Sigmoid colon (tissue), 7 donors: ENCODE data around the gene DNAJC6. TPM values are rescaled to one million over a fixed set of nuclear protein-coding genes. Genes with fewer than 3 reads are reported as not detected.
A peak's percentile ranks its signal among the peaks of the same experiment; 100 is the strongest.

Experiments
- DNase-seq: peaks from one replicate; pipeline ENCODE4 v3.0.0-alpha.2; 2019
- H3K27ac ChIP-seq, 4 donors: fragments of 200-600 bp; sonication (generic); one replicate each; pipeline ENCODE4 v1.5.1; 2016 to 2019; ENCODE audit warnings: mild to moderate bottlenecking in 1 of 4
- H3K27me3 ChIP-seq, 3 donors: fragments of 200-600 bp; sonication (generic); one replicate each; pipeline ENCODE4 v1.5.1; 2019; ENCODE audit warnings: mild to moderate bottlenecking in 1 of 3
- H3K36me3 ChIP-seq, 4 donors: fragments of 200-600 bp; sonication (generic); one replicate each; pipeline ENCODE4 v1.5.1; 2016 to 2019
- H3K4me1 ChIP-seq, 4 donors: fragments of 200-600 bp; sonication (generic); one replicate each; pipeline ENCODE4 v1.5.1; 2017 to 2019
- H3K4me3 ChIP-seq, 4 donors: fragments of 200-600 bp; sonication (generic); one replicate each; pipeline ENCODE4 v1.5.1; 2017 to 2019; ENCODE audit warnings: mild to moderate bottlenecking in 2 of 4, moderate library complexity in 1 of 4
- H3K9me3 ChIP-seq, 4 donors: fragments of 200-600 bp in 3 of 4; sonication (generic) in 3 of 4; one replicate each; pipeline versions ENCODE4 v1.5.1 to v1.6.1; 2013 to 2019
- EP300 ChIP-seq, 4 donors: sonication (generic); formaldehyde crosslinking; IDR thresholded peaks; one replicate each; pipeline ENCODE4 v1.6.1; 2017; ENCODE audit warnings: antibody characterized with exemption in 4 of 4
- POLR2A ChIP-seq, 2 donors: fragments of 450-650 bp; IDR thresholded peaks; one replicate each; pipeline ENCODE4 v1.6.1; 2016; ENCODE audit warnings: antibody characterized with exemption in 2 of 2, mild to moderate bottlenecking in 2 of 2, moderate library complexity in 2 of 2
- POLR2AphosphoS5 ChIP-seq, 4 donors: sonication (generic); formaldehyde crosslinking; IDR thresholded peaks; one replicate each; pipeline ENCODE4 v1.6.1; 2017; ENCODE audit warnings: antibody characterized with exemption in 4 of 4
- WGBS, 2 donors: extraction: QIAGEN DNeasy Blood & Tissue Kit; methylation state at CpG; one replicate each; pipeline ENCODE4 v1.1.7; 2013; 5-methylcytosine and 5-hydroxymethylcytosine counted together
- intact Hi-C: fragments of 100-400 bp; cut with DNase I; formaldehyde crosslinking; loops from one replicate; pipeline ENCODE4 v1.15.1; 2023
- polyA plus RNA-seq, 3 donors: library from polyadenylated mRNA; stranded (reverse); fragments of 200-250 nt; gene quantifications; one replicate each; pipeline ENCODE4 v1.2.3, GENCODE V29; 2013
- total RNA-seq, 4 donors: library from RNA; depleted of rRNA; stranded (reverse); fragments of >200 nt; gene quantifications; one replicate each; pipeline ENCODE4 v1.1.0, GENCODE V29; 2016
- TF ChIP-seq, protein P1 (sequence below), 4 experiments: fragments of 450-650 bp in 3 of 4; fragments of 200-600 bp in 1 of 4; IDR thresholded peaks; one replicate each; pipeline ENCODE4 v1.5.1; 2016 to 2019; ENCODE audit warnings: antibody characterized with exemption in 4 of 4, mild to moderate bottlenecking in 3 of 4, moderate library complexity in 2 of 4
- donor health status: healthy with polysubstance abuse.
- donor health status: Bipolar disorder and iron deficiency.
- donor health status: healthy.

Gene DNAJC6
- total RNA-seq, result 1 to 10 TPM; 3.9 to 7.1 (median 5.8) TPM
- polyA plus RNA-seq, result 1 to 10 TPM in 1 of 3 donors, under 1 TPM in 2; 0.23 to 2.3 (median 0.60) TPM

DNA sequence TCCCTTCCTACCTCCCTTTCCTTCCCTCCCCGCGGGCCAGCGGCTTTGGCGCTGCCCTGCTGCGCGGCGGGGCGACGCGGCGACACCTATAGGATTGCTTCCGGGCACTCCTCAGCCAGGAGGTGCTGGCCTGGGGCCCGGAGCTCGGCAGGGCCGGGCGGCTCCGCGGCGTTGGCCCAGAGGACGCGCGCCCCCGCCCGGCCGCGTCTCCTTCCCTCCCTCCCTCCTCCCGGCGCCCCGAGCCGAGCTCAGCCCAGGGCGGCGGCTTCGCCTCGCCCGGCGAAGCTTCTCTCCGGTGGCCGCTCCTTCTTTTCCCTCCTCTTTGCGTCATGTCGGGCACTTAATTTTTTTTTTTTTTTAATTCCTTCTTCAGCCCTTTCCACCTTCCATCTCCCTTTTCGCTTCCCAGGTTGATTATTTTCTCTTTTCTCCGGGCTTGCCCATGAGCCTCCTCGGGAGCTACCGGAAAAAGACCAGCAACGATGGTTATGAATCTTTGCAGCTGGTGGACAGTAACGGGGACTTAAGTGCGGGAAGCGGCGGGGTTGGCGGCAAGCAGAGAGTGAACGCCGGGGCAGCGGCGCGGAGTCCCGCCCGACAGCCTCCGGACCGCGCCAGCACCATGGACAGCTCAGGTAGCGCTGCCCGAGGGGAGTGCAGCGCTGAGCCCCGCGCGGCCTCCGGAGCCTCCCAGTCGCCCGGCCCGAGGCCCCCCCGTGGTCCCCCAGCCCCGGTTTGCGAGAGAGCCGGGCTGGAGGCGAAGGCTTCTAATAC is at the start of gene DNAJC6:
TSS of gene DNAJC6 (plus strand) at position 240 of the 774 bp plus-strand sequence. CDS start at position 443, 203 bp downstream.
- intact Hi-C loops, result no loop called here
- Histone ChIP-seq H3K27ac (no peak within 1 kb of the TSS), H3K36me3 (no peaks in the 10 kb centered on the region), H3K27me3 (peaks cover 6 to 81% (median 27%) of the 10 kb centered on the region in 3 donors), H3K4me3 (peak within 1 kb of the TSS in 3 of 4 donors; percentile 20 to 42 (median 34)), H3K4me1 (peaks cover 0 to 16% (median 12%) of the 10 kb centered on the region in 4 donors), H3K9me3 (no peaks in the 10 kb centered on the region)
- WGBS, 2 donors, result 1 to 2% methylated on average over 75 of the region's 75 CpGs
- TF ChIP-seq POLR2AphosphoS5 (IDR thresholded peaks at IDR 0.05), result no peak
- TF ChIP-seq EP300 (IDR thresholded peaks at IDR 0.05), result no peak
- TF ChIP-seq, protein P1, sequence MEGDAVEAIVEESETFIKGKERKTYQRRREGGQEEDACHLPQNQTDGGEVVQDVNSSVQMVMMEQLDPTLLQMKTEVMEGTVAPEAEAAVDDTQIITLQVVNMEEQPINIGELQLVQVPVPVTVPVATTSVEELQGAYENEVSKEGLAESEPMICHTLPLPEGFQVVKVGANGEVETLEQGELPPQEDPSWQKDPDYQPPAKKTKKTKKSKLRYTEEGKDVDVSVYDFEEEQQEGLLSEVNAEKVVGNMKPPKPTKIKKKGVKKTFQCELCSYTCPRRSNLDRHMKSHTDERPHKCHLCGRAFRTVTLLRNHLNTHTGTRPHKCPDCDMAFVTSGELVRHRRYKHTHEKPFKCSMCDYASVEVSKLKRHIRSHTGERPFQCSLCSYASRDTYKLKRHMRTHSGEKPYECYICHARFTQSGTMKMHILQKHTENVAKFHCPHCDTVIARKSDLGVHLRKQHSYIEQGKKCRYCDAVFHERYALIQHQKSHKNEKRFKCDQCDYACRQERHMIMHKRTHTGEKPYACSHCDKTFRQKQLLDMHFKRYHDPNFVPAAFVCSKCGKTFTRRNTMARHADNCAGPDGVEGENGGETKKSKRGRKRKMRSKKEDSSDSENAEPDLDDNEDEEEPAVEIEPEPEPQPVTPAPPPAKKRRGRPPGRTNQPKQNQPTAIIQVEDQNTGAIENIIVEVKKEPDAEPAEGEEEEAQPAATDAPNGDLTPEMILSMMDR (IDR thresholded peaks at IDR 0.05), result no peak
- TF ChIP-seq POLR2A (IDR thresholded peaks at IDR 0.05), result no peak
- DNase-seq, result peak; percentile 65

DNA sequence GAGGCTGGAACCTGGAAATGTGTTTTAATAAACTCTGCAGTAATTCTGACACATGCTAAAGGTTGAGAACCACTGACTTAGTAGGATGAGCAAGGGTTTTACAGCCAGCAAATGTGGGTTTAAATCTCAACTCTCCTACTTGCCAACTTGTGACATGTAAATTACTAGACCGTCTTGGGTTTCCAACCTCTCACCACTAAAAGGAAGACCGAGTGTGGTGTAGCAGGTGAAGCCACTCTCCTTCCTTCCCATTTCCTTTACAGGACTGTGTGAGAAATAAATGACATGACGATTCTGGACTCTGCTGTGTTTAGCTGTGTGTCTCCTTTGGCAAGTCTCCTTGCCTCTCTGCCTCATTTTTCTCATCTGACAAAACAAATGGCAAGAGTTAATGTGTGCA is 49.5 kb upstream of the DNAJC6 start:
- peaks cover 0 to 14% (median 0%) of the 10 kb centered on the region in 3 donors for H3K27me3 ChIP-seq
- peaks cover 0 to 14% (median 9%) of the 10 kb centered on the region in 4 donors for H3K4me1 ChIP-seq
- whole genome bisulfite sequencing, 2 donors, result 42 to 77% methylated on average over 3 of the region's 3 CpGs
- no peak overlapping the region for H3K4me3 ChIP-seq
- no peaks in the 10 kb centered on the region for H3K36me3 ChIP-seq
- no peak overlapping the region for H3K27ac ChIP-seq
- H3K9me3 ChIP-seq, result no peaks in the 10 kb centered on the region
- no peak for DNase-seq
- no peak for TF ChIP-seq POLR2AphosphoS5 (IDR thresholded peaks at IDR 0.05)
- TF ChIP-seq POLR2A (IDR thresholded peaks at IDR 0.05), result no peak
- TF ChIP-seq, protein P1 (IDR thresholded peaks at IDR 0.05), result no peak
- TF ChIP-seq EP300 (IDR thresholded peaks at IDR 0.05), result no peak
- intact Hi-C loops, result loop anchor here (10.0 kb wide), 1 partner anchor 115 kb away; the partner anchor contains the start of gene AK4

DNA sequence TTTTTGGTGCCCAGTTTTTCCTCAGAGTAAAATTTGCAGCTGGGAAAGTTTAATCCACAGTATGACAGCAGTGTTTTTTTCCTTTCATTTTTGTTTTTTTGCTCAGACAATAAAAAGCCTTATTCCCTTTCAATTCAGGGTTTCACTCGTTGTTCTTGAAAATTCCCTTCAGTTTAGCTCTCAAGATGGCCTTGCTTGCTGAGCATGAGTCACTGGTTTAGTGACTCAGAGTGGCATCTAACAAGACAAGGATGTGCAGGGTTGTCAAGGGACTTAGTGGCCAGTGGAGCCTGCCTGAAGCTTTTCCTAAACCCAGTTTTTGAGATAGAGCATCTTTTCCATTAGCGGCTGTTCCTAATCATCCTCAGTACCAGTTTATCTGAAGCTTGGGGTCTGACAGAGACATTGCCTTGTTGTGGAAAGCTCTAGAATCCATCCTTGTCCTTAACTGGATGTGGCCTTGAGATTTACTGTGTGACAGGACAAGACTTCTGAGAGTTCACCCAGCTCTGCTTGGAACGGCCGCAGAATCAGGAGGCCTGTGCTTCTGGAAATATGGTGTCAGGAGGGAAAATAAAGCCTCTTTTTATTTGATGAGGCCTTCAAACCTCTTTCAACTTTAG is 48.4 kb upstream of the DNAJC6 start:
- no peak for DNase-seq
- H3K4me1 ChIP-seq, result peaks cover 0 to 16% (median 13%) of the 10 kb centered on the region in 4 donors
- H3K4me3 ChIP-seq, result no peak overlapping the region
- H3K36me3 ChIP-seq, result no peaks in the 10 kb centered on the region
- TF ChIP-seq POLR2AphosphoS5 (IDR thresholded peaks at IDR 0.05), result no peak
- no peak for TF ChIP-seq POLR2A (IDR thresholded peaks at IDR 0.05)
- TF ChIP-seq, protein P1 (IDR thresholded peaks at IDR 0.05), result no peak
- no peak for TF ChIP-seq EP300 (IDR thresholded peaks at IDR 0.05)
- H3K27me3 ChIP-seq, result peaks cover 0 to 24% (median 5%) of the 10 kb centered on the region in 3 donors
- H3K27ac ChIP-seq, result peak overlapping the region in 1 of 4 donors; percentile 8
- no peaks in the 10 kb centered on the region for H3K9me3 ChIP-seq
- intact Hi-C loops, result no loop called here
- 76 to 77% methylated on average over 4 of the region's 4 CpGs for WGBS, 2 donors

DNA sequence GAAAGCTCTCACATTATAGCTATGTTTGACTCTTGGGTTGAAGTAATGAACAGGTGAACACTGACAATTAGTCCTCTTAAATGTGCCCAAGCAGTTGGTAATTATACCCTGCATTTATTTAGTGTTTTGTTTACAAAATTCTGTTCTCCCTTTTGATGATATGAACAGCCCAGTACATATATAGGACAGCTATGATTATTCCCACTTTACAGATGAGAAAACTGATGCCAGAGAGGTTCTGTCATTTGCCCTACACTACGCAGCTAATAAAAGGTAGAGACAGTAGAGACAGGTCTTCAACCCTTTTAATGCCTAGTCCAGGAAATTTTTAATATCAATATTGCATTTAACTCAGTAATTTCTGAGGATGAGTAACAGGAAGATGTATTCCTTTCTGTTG is 46.1 kb upstream of the DNAJC6 start:
- peaks cover 0 to 21% (median 15%) of the 10 kb centered on the region in 4 donors for H3K4me1 ChIP-seq
- no peak overlapping the region for H3K27ac ChIP-seq
- H3K27me3 ChIP-seq, result peaks cover 0 to 41% (median 9%) of the 10 kb centered on the region in 3 donors
- TF ChIP-seq POLR2AphosphoS5 (IDR thresholded peaks at IDR 0.05) (no peak), POLR2A (IDR thresholded peaks at IDR 0.05) (no peak), EP300 (IDR thresholded peaks at IDR 0.05) (no peak)
- TF ChIP-seq, protein P1 (IDR thresholded peaks at IDR 0.05), result no peak
- intact Hi-C loops, result no loop called here
- no peaks in the 10 kb centered on the region for H3K36me3 ChIP-seq
- H3K9me3 ChIP-seq, result no peaks in the 10 kb centered on the region
- no peak for DNase-seq
- 94 to 95% methylated on average over 1 of the region's 1 CpG for whole genome bisulfite sequencing, 2 donors
- H3K4me3 ChIP-seq, result no peak overlapping the region
